Measurements from ENCODE around the gene BEST2.

The BEST2 gene

DNA sequence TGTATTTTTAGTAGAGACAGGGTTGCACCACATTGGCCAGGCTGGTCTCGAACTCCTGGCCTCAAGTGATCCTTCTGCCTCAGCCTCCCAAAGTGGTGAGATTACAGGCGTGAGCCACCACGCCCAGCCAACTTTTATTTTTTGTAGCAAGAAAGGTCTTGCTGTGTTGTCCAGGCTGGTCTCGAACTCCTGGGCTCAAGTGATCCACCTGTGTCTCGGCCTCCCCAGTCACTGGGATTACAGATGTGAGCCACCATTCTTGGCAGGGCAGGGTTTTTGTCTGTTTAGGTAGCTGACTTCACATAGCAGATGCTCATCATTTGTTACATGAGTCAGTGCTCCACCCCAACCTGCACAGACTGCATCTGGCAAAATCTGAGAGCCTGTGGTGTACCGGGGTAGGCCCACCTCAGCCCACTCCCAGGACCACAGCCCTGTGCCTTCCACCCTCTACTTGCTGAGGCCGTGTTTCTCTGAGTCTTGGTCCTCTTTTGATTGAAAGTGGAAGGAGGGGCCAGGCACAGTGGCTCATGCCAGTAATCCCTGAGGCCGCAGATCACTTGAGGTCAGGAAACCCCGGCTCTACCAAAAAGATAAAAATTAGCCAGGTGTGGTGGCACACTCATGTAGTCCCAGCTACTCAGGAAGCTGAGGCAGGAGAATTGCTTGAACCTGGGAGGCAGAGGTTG lies 23.7 kb upstream of the BEST2 start:
- DNase-seq (ENCODE audit: low read depth in 1 of 2, low spot score in 1 of 2) = no peak

DNA sequence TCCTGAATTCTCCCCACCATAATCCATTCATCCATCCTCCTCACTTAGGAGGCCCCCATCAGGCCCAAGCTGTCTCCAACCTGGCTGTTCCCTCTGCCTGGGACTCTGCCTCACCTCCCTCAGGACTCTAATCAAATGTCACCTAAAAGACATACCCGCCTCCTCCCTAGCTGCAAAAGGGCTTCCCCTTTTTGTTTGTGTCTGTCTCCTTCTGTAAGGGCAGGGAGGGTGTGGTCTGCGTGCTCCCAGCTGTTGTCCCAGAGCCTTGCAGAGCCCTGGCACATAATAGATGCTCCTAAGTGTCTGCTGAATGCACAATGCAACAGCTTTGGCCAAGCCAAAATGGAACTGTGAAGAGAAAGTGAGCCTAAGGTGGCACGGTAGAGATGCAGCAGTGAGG lies 21.5 kb upstream of the BEST2 start:
- no peak for DNase-seq (ENCODE audit: low read depth in 1 of 2, low spot score in 1 of 2)

- no peak for DNase-seq (ENCODE audit: low read depth in 1 of 2, low spot score in 1 of 2)
Measured at GRCh38 chr19:12731337-12731736, 20.3 kb upstream of the BEST2 start.

GRCh38 chr19:12733369-12734214 lies 18.0 kb upstream of the BEST2 start:
- DNase-seq (ENCODE audit: low read depth in 1 of 2, low spot score in 1 of 2) = no peak

DNA sequence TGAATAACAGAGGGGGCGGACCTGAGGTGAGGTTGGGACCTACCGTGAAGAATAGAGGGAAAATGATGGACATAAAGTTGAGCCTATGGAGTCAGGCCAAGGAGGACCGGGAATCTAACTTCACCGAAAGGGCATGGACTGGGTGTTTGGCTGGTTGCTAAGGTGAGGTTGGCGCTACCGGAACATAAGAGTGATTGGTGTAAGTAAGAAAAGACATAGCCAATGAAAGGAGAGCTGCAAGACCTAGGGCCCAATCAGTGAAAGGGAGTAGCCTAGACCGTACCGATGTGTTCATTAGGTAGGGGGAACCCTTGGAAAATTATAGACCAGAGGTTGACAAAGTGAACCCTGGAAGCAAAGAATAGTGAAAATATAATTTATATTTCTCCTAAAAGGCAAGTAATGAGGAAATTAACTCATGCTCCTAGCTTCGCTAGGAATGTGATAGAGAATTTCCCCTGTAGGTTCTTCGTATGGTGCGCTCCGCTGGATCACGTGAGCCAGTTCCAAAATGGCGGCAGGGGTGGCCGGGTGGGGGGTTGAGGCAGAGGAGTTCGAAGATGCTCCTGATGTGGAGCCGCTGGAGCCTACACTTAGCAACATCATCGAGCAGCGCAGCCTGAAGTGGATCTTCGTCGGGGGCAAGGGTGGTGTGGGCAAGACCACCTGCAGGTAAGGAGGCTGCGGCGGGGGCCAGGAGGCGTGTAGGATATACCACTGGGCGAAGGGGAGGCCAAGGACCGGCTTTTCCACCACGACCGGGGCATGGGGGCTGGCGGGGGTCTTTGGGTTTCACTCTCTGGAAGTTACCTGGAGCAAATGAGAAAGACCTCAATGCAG lies 14.4 kb upstream of the BEST2 start, which contains the start of gene GET3:
TSS of gene GET3 (plus strand) at position 503 of the 840 bp plus-strand sequence. CDS start at position 512, 9 bp downstream.
- peak; percentile 51 to 65 for DNase-seq (ENCODE audit: low read depth in 1 of 2, low spot score in 1 of 2)

GRCh38 chr19:12737835-12738351 lies 13.7 kb upstream of the BEST2 start:
- no peak for DNase-seq (ENCODE audit: low read depth in 1 of 2, low spot score in 1 of 2)

DNA sequence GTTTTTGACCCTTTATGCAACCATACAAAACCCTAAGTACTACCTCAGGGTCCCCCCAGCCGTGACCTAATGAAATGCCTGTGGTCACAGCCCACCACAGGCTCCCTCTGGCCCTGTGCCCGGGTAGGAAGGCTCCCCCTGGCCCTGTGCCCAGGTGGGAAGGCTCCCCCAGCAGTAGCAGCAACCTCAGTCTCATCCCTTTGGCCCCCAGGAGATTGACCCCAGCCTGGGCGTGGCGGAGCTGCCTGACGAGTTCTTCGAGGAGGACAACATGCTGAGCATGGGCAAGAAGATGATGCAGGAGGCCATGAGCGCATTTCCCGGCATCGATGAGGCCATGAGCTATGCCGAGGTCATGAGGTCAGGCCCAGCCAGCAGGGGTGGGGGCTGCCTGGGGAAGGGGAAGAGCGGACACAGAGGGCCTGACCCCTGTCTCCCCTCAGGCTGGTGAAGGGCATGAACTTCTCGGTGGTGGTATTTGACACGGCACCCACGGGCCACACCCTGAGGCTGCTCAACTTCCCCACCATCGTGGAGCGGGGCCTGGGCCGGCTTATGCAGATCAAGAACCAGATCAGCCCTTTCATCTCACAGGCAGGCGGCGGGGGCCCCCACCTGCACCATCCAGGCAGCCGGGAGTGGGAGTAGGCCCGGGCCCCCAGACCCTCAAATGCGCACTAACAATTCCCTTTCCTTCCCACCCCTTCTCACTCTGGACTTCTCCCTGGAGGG lies 6.3 kb upstream of the BEST2 start:
- no peak for DNase-seq (ENCODE audit: low read depth in 1 of 2, low spot score in 1 of 2)

DNA sequence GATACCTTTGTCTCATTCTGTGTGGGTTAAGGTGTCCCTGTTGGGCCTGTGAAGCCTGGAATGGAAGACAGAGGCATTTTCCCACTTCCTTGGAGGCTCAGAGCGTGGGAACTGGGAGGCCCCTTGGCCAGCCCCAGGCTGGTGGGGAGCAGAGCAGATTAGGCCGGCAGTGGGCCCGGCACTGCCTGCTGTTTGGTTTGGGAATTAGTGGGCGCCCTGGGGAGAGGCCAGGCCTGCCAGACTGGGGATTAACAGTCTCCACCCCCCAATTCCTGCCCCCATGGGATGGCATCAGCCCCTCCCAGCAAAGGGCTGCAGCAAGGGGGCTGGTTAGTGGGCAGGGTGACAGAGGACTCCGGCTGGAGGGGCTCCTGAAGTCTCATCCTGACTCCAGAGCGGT lies 3.1 kb upstream of the BEST2 start:
- DNase-seq (ENCODE audit: low read depth in 1 of 2, low spot score in 1 of 2) = no peak

DNA sequence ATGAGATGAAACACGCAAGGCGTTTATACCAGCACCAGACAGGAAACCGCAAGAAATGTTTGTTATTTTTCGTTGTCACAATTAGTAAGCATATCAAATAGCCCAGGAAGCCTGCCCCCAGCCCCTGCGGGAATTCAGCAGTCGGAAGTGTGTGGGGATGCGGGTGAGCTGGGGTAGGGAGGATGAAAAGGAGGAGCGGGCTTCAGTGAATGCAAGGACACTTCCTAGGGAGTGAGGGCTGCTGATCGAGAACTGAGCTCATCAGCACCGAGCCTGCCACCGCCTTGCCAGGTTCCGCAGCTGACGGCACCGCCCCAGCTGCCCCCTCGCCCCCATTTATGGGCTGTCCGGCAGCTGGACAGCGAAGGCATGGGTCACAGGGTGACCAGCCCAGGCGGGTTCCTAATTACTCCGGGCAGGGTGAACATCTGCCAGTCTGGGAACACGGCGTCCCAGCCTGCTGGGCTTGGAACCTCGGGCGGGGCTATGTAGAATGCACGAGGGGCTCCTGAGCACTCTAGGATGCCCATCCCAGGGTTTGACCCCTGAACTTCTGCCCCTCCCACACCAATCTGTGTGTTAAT lies 1.6 kb upstream of the BEST2 start:
- no peak for DNase-seq (ENCODE audit: low read depth in 1 of 2, low spot score in 1 of 2)

GRCh38 chr19:12750851-12751250 lies 740 bp upstream of the BEST2 start:
- DNase-seq (ENCODE audit: low read depth in 1 of 2, low spot score in 1 of 2) = no peak

DNA sequence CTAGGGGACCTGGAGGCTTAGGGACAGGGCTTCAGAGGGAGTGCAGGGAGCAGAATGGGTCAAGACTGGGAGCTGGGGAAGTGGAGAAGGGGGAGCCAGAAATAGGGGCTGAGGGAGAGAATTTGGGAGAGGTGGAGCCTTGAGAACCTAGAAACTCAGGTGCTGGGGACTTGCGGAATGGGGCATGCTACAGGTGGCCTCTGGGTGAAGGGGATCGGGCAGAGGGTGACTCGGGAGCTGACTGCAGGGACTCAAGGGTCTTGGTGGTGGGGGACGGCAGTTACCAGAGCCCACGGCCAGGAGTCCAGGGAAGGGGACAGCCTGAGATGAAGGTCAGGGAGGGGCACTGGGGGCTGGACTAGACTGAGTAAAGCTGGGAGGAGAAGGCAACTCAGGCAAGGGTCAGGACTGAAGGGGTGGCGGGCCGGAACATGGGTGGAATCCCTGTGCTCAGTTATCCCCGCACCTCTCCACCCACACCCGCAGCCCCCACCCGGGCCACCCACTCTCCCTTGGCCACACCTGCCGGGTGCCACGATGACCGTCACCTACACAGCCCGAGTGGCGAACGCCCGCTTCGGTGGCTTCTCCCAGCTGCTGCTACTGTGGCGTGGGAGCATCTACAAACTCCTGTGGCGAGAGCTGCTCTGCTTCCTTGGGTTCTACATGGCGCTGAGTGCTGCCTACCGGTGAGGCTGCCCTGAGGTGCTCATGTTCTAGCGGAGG lies 628 bp downstream of the BEST2 start:
- no peak for DNase-seq (ENCODE audit: low read depth in 1 of 2, low spot score in 1 of 2)

DNA sequence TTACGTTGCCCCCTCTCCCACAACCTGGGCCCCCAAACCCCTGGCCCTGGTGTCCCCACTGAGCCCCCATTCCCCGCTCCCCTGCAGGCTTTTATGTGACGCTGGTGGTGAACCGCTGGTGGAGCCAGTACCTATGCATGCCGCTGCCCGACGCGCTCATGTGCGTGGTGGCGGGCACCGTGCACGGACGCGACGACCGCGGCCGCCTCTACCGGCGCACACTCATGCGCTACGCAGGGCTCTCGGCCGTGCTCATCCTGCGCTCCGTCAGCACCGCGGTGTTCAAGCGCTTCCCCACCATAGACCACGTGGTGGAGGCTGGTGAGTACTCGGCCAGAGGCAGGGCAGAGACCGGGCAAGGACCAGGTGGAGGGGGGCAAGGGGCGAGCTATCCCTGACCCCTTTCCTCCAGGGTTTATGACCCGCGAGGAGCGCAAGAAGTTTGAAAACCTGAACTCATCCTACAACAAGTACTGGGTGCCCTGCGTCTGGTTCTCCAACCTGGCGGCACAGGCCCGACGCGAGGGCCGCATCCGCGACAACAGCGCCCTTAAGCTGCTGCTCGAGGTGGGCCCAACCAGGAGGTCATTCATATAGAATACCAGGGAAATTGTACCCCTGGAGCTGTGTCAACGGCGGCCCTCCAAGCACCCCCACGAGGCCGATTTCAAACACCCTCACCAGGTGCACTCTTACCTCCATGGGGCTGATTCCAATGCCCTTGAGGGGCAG lies 3.0 kb downstream of the BEST2 start:
- DNase-seq (ENCODE audit: low read depth in 1 of 2, low spot score in 1 of 2) = no peak

GRCh38 chr19:12756150-12756883 lies 4.7 kb downstream of the BEST2 start:
- DNase-seq (ENCODE audit: low read depth in 1 of 2, low spot score in 1 of 2) = no peak

- DNase-seq (ENCODE audit: low read depth in 1 of 2, low spot score in 1 of 2) = peak; percentile 35 to 53
Measured at GRCh38 chr19:12757544-12758274, 6.1 kb downstream of the BEST2 start.

- no peak for DNase-seq (ENCODE audit: low read depth in 1 of 2, low spot score in 1 of 2)
Measured at GRCh38 chr19:12759686-12760085, 8.1 kb downstream of the BEST2 start.

DNA sequence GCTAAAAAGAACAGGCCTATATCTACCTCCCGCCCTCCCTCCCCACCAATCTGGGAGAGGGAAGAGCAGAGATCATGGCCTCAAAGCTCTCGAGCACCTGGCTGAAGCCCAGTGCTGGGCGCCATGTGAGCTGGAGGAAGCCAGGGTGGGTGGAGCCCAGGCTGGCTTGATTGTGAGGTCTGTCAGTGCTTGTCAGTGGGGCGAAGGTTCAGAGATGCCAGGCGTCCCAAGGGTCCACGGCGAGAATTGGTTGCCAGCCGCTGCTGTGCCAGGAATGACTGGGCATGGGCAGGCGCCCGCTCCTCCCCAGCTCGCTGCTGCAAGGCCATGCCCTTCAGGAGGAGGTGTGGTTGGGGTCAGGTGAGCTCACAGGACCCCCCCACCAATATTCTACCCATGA lies 11.5 kb downstream of the BEST2 start:
- DNase-seq (ENCODE audit: low read depth in 1 of 2, low spot score in 1 of 2) = no peak

- DNase-seq (ENCODE audit: low read depth in 1 of 2, low spot score in 1 of 2) = no peak
Measured at GRCh38 chr19:12764698-12765097, 13.1 kb downstream of the BEST2 start.

All from activated T-helper 1 cell treated with anti-CD3 and anti-CD28 coated beads, Interleukin-2, amount 50 U/mL, for 16 hours (primary cell).